NCI-H2107 treated with DMSO at 0.1 percent for 48 hours (cell line): ENCODE data around the gene PPP1R11.
A peak's percentile ranks its signal among the peaks of the same experiment; 100 is the strongest.
"Not testable (repeated sequence)": the region's sequence is repeated elsewhere in the genome, so short reads cannot be mapped to it uniquely, and the experiment has no call there.

Source experiments
- DNase-seq: peaks from one replicate; lab custom pipeline; 2025; ENCODE audit not compliant: unreplicated experiment; lab: John Stamatoyannopoulos, UW

The PPP1R11 gene, protein sequence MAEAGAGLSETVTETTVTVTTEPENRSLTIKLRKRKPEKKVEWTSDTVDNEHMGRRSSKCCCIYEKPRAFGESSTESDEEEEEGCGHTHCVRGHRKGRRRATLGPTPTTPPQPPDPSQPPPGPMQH

DNA sequence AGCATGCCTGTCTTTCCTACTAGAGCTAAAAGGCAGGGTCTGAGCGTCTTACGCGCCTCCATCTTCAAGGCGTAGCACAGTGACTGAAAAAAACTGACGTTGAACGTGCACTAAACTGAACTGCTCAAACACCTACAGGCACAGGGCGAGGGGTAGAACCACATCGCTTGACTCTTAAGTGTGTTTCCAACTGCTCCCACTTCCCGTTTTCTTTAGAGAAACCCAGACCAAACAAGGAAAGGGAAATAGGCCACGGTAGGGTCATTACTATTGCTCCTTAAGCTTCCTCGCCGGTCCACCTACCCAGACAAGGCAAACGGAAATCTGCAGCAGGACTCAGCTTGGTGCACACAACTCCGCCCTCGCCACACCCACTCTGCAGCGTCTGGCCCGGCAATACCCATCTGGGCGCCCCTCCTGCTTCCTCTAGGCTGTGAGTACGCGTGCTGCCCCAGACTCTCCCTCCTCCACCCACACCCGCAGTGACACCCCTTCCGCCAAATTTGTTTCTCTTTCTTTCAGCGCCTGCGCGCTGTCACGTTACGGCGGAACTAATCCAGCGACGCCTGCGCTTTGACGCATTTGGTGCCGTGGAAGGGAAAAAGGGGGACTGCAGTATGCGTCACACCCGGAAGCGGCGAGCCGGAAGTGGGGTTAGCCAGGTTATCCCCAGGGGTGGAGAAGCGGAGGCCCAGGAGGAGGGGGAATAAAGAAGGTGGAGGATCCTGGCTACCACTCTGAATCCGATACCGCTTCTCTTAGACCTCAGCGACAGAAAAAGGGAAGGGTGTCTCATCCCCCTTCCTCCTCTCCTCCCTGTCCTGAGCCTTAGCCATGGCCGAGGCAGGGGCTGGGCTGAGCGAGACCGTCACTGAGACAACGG is at the start of gene PPP1R11:
Gene PPP1R11, plus strand, starts transcription at position 622 of the 883 bp plus-strand sequence. Its CDS starts 213 bp downstream, at position 835.
- DNase-seq: peak; percentile 94

DNA sequence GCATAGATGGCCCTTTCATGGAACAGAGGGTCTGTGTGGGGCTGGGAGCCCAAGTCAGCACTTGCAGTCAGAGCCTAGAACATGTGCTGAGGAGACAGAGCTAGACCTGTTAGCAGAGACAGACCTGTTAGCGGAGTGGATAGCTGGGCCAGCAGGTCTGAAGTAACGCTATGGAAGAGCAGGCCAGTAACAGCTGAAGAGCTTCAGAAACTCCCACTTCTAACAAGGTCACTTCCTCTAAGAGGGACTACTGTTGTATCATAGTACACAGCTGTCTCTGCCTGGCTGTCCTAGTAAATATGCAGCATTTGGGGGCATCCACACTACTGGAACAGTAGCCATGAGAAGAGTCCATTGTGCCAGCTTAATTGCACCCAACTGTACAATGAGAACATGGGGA is 47.2 kb upstream of the PPP1R11 start:
- no peak for DNase-seq

DNA sequence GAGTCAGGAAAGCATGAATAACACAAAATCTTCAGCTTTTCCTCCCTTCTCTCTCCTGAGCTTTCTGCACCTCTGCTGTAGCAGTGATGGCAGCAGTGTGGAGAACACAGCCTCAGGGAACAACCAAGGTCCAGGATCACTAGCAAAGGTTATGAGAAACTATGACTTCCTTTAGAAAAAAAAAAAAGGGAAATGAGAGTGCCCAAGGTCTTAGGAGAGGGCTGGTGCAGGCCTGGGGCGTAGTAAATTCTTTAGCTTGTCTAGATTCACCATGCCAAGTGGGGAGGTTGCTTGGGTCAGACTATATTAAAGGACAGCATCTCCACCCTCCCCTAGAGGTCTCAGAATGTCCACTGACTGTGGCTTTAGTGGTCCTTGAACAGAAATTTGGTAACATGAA is 46.4 kb upstream of the PPP1R11 start:
- DNase-seq: no peak

DNA sequence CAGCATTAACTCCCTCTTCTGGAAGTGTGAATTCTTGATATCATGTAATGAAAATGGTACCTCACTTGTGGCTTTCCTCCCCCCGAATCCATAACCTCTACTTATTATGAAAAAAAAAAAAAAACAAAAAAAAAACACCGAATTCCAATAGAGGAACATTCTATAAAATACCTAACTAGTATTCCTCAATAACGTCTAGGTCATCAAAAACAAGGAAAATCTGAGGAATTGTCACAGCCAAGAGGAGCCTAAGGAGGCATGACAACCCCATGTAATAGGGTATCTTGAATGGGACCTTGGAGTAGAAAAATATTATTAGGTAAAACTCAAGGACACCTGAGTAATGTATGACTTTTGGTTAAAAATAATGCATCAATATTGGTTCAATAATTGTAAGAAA is 44.8 kb upstream of the PPP1R11 start:
- no peak for DNase-seq

DNA sequence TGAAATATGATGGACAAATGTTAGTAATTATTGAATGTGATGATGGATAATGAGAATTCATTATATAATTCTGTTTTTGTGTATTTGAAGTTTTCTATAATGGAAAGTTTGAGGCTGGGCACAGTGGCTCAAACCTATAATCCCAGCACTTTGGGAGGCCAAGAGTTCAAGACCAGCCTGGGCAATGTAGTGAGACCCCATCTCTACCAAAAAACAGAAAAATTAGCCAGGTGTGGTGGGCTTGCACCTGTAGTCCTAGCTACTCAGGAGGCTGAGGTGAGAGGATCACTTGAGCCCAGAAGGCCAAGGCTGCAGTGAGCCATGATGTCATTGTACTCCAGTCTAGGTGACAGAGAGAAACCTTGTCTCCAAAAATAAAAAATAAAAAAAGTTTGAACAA is 44.3 kb upstream of the PPP1R11 start:
- not testable (repeated sequence) for DNase-seq

DNA sequence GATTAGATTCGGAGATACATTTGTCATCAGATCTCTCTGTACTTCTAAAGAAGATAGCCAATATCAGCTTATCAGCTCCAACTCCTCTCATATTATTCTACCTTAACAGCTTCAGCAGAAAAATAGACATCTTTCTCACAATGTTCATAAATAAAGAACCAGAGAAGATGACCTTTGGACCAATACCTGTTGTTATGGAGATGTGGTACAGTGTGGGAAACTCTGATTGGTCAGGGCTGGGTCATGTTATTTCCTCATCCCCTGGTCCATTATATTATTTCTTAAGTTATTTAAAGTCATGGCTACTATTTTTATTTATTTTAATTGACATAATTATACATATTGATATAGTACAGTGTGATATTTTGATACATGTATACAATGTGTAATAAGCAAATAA is 41.8 kb upstream of the PPP1R11 start:
- DNase-seq: no peak

DNA sequence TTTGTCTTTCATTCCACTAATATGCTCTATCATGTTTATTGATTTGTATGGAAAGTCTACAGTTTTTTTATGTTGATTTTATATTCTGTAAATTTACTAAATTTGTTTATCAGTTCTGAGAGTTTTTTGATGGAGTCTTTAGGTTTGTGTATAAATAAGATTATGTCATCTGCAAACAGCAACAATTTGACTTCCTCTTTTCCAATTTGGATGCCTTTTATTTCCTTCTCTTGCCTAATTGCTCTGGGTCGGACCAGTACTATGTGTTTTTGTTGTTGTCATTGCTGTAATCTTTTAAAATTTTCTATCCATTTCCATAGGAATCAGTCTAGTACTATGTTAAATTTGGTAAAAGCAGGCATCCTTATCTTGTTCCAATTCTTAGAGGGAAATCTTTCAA is 37.4 kb upstream of the PPP1R11 start:
- DNase-seq: no peak

DNA sequence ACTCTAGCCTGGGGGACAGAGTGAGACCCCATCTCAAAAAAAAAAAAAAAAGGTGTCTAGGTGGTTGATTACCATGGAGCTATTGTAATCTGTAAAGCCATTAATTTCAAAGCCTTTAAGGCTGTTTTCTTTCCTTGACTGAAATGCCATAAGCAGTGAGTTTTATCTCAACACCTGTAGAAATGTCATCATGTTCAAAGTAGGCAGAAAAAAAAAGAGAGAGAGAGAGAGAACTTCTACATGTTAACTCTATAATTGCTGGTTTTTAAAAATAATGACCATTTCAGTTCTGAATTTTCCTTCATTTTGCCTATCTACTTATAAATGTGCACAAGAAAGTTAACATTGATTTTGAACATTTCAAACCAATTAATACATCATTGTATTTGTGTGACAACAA is 35.6 kb upstream of the PPP1R11 start:
- DNase-seq: no peak

DNA sequence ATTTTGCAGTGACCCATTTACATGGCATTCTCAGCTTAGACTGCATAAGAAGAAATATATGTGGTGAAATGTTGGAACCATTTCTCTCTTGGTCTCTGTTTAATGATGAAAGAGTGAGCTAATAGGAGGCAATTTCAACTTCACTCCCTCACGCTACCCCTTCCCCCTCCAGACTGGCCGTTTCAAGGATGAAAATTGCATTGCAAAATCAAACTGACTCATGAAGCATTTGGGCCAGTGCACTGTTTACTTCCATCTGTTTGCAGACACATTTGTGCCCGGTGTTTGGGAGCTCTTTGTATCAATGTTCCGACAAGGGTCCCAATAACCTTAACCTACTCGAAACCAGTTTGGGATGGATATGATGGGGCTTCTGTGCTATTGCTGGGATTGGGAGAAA is 33.6 kb upstream of the PPP1R11 start:
- DNase-seq: not testable (repeated sequence)

DNA sequence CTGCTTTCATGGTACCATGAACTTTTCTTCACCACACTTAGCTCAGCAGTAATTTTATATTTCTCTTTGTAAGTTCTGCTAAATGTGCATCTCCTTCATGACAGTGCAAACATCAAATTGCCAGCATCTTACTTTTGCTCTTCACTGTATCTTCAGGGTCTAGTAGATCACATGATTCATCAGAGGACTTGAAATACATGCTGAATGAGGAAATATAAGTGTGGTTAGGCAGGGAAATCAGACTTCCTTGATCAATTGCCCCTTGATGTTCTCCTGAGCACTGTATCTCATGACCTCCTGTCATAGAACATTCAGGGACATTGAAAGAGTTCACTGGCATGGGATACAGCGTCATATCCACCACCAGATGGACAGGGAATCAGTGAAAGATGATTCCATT is 31.2 kb upstream of the PPP1R11 start:
- DNase-seq: no peak

DNA sequence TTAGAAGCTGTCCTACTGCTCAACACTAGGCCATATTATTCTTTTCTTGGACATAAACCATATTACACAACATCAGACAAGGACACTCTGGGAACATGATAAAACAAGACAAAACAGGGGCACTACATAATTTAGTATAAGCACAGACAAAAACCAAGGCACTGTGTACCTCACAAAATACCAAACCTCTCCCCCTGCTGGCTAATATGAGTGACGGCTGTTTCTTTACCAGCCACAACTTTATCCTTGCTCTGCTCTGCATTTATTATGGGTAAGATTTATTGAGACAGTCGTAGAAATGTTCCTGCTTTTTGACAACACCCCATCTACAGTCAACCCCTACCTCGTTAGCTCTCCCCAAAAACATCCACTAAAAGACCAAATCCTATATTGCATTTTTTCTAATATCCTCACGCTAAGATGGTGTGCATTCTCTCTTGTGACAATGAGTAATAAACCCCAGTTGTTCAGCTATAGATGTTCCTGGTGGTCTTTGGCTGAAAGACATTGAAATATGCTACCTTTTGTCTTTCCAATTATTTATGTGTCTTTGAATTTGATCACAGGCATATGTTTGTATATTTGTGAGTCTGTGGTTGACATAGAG is 29.7 kb upstream of the PPP1R11 start:
- no peak for DNase-seq

DNA sequence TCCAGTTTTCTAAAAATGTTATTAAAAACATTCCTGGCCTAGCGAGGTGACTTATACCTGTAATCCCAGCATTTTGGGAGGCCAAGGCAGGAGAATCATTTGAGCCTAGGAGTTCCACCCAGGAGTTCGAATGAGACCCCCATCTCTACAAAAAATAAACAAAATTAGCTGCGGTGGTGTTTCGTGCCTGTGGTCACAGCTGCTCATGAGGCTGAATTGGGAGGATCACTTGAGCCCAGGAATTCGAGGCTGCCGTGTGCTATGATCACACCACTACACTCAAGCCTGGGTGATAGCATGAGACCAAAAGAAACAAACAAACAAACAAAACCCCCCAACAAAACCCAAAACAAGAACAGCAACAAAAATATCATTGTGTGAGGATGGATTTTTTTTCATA is 25.8 kb upstream of the PPP1R11 start:
- DNase-seq: no peak

DNA sequence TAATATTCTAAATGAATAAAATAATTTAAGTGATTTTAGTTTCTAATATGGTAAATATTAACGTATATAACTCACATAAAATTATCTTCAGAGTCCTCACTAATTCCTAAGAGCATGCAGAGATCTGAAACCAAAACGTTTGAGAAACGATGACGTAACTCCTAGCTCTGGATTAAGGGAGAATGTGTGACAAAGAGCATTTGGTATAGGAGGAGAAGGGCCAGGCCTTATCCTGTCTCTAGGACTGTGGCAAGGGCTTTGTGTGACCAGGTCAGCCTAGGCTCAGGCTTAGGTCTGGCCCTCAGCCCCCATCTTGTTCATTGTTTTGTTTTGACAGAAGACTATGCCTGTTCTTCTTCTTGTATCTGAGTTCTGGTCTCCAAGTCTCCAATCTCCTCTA is 25.2 kb upstream of the PPP1R11 start:
- DNase-seq: no peak

DNA sequence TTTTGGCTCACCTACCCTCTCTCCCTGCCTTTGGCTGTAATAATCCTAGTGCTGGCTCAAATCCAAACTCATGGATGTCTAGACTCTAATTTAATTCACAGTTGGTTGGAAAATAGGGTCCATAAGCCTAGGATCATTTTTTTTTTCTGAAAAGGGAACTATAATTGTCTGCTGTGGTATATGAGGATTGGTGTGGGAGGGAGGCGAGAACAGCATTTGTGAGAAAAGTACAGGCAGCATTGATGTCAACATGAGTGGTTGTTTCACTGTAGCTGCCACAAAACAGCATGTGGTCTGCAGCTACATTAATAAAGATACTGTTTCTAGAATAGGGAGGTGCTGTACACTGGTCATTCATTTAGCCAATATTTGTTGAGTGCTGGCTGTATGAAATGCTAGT is 24.5 kb upstream of the PPP1R11 start:
- DNase-seq: no peak

DNA sequence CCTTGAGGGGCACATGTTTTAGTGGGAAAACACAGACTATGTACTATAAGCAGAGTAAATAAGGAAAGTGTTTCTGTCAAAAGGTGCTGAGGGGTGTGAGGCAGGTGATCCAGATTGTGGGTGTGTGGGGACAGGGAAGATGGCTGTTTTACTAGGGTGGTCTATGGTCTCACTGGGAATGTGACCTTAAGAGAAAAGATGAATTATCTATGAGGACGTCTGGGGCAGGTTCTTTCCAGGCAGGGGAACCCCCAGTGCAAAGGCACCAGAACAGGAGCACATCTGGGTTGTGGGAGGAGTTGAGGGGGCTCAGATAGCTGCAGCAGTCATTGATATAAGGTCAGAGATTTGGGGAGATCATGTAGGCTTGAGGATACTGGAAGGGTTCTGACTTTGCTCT is 24.1 kb upstream of the PPP1R11 start:
- no peak for DNase-seq

DNA sequence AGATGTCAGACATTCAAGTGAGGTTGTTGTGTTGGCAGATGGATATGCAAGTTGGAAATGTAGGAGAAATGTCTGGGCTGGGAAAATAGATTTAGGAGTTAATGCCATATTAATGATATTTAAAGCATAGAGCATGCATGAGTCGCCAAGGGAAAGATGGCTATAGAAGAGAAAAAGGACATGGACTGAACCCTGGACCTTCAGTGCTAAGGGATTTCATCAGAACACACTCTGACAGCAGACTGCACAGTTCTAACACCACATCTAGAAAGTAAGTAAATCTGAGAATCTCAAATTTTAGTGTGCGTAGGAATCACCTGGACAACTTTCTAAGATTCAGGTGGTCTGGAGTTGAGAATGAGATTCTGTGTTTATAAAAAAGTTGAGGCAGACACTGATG is 23.3 kb upstream of the PPP1R11 start:
- no peak for DNase-seq

DNA sequence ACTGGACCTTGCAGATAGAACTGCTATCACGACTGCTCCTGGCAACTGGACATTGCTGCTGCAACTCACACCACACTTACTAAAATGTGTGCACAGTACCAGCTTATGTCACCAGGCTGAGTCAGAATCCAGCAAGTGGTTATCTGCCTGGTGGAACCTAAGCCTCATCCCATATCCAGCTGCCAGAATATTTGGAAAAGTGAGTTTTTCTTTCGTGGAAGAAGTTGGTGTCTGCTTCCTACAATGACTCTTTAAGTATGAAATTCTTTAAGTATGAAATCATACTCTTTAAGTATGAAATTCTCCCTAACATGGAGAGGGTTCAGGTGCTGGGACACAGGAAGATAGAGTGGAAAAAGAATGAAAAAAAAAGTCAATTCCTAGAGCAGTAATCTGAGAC is 22.4 kb upstream of the PPP1R11 start:
- DNase-seq: no peak

DNA sequence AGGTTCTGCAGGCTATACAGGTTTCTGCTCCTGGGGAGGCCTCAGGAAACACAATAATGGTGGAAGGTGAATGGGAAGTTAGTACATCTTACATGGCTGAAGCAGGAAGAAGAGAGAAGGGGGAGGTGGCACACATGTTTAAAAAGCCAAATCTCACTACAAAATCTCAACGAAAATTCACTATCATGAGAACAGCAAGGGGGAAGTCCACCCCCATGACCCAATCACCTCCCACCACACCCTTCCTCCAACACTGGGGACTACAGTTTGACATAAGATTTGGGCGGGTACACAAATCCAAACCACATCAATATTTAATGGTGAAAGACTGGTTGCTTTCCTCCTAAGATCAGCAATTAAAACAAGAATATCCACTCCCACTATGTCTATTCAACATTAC is 19.8 kb upstream of the PPP1R11 start:
- DNase-seq: no peak

DNA sequence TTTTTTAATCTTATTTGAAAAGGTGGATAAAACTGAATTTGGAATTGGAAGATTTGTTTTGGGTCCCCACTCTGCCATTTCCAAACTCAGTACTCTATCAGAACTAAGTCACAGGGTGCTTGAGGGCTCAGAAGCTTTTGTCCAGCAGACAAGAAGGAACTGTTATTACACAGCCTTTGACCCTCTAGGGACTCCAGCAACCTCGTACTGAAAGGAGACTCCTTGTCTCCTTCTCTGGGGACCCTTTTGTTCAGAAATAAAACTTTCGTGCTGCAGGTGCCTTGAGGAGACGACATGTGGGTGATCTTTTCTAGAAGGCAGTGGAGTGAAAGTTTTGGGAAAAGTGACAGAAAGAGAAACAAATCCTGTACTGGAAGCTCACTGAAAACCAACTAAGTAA is 13.3 kb upstream of the PPP1R11 start:
- no peak for DNase-seq

DNA sequence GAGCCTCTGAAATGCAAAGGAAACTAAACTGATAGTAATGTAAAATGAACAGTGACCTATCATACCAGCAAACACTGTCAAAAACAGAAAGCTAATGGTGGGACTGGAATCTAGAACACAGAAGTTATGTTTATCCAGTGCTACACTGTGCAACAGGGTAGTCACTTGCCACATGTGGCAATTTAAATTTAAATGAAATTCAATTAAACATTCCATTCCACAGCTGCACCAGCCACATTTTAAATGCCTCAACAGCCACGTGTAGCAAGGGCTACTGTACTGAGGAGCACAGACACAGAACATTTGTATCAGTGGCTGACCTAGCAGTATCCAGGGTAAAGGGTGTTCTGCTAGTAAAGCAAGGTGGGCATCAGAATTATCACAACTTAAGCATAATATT is 11.5 kb upstream of the PPP1R11 start:
- no peak for DNase-seq

DNA sequence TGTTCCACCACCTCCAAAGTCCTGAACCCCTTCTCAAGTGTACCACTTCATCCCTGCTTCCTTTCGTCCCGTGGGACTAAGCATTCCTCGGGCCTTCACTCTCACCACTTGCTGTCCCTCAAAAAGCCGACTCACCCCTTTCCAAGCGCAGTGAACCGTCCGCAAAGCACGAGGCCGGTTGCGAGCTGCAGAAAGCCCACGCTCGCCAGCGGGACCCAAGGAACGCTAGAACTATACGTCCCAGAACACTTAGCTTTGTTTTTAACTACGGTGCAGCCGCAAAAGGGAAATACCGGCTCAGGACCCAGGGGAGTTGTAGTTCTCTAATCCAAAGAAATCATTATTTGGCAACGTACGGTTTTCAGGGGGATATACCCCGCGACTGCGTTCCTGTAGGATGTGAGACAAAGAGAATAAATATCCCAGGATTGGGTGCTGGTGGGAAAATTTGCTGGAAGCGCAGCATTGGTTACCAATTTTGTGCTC is 6.3 kb upstream of the PPP1R11 start:
- DNase-seq: no peak
